GM19023 (cell line): ENCODE data around the gene PI16.
A peak's percentile ranks its signal among the peaks of the same experiment; 100 is the strongest.

Experiments
- ATAC-seq: cut with Tn5 transposase; IDR thresholded peaks from one replicate; pipeline ENCODE4 v1.9.1; 2021; ENCODE audit warnings: mild to moderate bottlenecking, moderate library complexity; ENCODE audit not compliant: unreplicated experiment

The PI16 gene

GRCh38 chr6:36999061-36999750 is 44.7 kb downstream of the PI16 start:
- ATAC-seq = no peak

DNA sequence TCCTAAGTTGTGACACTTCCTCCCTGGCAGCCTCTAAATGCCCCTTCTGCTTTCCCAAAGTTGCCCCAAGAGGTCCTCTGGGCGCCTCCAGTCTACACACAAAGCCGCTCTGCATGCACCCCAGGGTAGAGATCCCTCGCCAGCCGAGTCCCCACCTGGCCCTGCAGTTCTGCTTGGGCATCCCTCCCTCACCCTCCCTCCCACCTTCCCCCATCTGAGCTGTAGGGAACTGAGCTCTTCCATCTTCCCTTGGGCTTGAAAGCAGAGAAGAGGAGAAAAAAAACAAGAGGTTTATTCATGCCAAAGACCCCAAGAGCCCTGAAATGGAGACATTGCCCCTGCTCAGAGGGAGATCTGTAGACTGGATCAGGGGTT is 45.2 kb downstream of the PI16 start:
- ATAC-seq = no peak

- ATAC-seq = no peak
Measured at GRCh38 chr6:37004044-37004980, 49.8 kb downstream of the PI16 start.

GRCh38 chr6:37005061-37005810 is 50.7 kb downstream of the PI16 start, which contains the start of gene FGD2:
Gene FGD2, plus strand, starts transcription at chr6:37005655. Its CDS starts 163 bp downstream, at chr6:37005818.
- ATAC-seq = peak; percentile 67

DNA sequence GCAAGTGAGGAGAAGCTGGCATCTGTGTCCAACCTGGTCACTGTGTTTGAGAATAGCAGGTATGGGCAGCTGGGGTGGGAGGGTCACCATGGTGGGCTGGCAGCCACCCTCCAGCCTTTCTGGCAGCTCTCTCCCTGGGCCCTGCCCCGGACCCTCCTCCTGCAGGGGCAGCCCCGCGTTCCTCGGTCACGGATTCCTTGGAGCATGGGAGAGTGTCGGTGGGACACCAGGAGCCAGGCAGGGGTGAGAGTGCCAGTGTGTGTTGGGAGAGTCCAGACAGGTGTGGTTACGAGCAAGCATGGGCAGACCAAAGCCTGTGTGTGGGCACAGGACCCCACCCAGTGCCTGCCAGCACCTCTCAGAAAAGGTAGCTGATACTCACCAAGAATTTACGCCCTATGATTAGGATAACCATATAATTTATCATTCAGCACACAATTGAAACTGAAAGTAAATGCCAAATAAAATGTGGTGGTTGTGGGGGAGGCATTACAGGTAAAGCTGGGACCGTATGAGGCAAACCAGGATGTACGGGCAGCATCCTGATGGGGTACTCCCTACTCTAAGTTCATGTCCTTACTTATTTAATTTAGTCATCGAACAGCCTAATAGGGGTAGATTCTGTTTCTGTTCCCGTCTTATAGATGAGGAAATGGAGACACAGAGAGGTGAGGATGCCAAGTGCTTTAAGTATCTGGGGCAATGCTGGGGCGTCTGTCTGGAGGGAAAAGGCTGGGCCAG is 51.5 kb downstream of the PI16 start:
- ATAC-seq = peak; percentile 15

DNA sequence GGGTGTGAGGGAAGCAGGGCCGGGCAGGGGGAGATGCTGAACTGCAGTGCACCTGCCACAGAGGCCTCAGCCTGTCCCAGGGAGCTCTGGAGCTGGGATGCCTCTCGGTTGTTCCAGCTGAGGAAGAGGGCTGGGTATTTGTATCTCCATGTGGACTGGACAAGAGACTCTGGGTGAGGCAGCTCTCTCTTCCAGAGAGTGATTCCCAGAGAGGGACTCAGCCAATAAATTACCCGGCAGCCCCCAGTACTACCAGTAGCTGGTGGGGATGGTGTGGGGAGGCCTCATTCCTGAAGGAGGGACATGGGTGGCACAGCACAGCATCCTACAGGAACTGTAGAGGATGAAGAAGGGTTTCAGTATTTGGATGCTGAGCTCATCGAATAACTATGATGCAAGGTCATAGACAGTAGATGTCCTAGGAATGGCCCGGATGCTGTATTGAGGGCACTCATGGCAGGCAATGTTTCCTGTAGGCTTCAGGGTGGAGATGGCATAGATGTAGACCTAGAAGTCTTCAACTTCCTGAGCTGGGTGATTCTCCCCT is 52.3 kb downstream of the PI16 start:
- no peak for ATAC-seq

GRCh38 chr6:37007340-37008043 is 53.0 kb downstream of the PI16 start:
- no peak for ATAC-seq

- ATAC-seq = no peak
Measured at GRCh38 chr6:37008484-37009465, 54.2 kb downstream of the PI16 start.

- no peak for ATAC-seq
Measured at GRCh38 chr6:37010402-37010892, 55.9 kb downstream of the PI16 start.

GRCh38 chr6:37011656-37012378 is 57.3 kb downstream of the PI16 start:
- no peak for ATAC-seq

DNA sequence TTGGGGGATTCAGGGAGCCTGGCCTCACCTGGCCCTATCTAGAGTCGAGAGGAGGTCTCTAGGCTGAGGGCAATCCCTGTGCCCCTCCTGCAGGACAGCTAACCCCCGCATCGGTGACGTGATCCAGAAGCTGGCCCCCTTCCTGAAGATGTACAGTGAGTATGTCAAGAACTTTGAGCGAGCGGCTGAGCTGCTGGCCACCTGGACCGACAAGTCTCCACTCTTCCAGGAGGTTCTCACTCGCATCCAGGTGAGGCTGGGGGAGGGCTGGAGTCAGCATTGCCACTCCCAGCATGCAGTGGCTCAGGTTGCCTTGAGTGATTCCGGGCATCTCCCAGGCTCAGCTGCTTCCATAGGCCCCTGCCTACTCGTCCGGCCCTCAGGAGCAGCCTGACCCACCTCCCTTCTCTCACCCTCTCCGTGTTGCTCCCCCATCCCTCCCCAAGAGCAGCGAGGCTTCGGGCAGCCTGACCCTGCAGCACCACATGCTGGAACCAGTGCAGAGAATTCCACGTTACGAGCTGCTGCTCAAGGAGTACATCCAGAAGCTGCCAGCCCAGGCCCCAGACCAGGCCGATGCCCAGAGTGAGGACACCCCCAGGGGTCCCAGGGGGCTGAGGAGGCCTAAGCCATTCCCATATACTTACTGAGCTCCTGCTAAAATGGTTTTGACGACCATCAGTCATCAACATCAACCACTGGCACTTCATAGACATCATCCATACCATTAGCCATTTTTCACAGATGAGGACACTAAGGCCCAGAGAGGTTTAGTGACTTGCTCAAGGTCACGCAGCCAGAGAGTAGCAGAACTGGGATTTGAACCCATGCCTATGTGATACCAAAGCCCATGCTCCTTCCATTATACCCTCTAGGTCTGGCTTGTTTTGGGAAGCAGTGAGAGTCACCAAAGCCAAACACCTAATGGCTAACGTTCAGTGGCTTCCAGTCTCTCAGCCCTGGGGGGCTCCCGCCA is 59.3 kb downstream of the PI16 start:
- ATAC-seq = no peak
